Amygdala (tissue), 56 donors: Measurements from ENCODE around the gene GLRA1.
A peak's percentile ranks its signal among the peaks of the same experiment; 100 is the strongest.

Source experiments
- DNase-seq, 56 donors: peaks; one replicate each; lab custom pipeline; 2025; lab: John Stamatoyannopoulos, UW

Gene GLRA1

DNA sequence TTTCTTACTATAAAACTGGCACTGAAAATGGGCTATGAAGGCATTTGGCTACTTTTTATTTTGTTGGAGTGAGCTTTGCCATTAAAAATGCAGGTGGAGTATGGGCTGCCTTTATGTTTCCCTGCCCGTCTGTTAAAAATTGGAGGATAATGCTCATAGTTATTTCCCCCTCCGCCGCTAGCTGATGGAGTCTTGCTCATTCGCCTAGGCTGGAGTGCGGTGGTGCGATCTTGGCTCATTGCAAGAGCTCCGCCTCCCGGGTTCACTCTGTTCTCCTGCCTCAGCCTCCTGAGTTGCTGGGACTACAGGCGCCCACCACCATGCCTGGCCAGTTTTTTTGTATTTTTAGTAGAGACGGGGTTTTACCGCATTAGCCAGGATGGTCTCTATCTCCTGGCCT, 144.3 kb downstream of the GLRA1 start:
- DNase-seq = no peak

DNA sequence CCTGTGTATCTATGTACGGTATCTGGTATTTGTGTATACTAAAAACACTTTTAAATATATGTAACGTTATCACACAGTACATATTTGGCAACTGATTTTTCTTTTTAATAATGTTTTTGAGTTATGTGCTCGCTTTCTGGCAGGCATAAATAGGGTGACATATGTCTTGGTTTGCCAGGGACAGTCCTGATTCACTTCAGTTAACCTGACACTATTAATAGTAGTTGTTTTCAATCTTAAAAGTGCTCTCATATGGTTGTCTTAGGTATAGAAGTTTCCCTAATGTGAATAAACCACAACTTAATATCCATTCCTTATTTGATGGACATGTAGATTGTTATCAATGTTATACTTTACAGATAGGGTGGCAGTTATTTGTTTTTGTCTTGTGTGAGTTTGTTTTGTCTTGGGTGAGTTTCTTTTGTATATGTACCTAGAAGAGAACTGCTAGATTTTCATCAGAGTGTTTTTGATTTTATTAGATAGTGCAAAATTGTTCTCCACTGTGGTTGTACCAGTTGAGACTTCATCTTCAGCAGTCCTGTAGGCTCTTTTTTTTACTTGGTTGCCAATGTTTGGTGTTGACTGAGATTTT, 145.0 kb downstream of the GLRA1 start:
- no peak for DNase-seq

DNA sequence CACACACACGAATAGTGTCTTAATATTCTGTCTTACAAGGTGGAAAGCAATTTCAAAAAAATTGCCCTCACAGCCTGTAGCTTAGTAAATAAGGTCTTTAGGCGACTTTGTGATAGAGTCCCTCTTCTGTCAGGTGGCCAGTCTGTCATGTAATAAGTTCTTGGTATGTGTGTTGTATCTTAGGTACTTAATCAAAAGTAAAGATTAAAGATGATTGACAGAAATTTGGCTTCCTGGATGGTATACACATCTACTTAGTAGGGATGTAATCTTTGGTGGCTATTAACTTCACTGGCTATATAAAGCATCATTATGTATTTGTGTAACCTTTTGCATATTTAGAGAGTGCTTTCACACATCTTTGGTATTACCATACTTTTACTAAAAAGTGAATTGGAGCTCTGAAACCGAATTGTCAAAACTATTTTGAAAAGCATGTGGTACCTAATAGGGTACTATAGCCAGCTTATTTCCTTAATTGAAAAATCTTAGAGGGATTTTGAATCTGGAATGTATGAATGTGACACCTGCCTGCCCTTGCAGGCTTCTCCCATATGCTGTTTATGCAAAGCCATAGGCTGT, 149.5 kb downstream of the GLRA1 start:
- no peak for DNase-seq

DNA sequence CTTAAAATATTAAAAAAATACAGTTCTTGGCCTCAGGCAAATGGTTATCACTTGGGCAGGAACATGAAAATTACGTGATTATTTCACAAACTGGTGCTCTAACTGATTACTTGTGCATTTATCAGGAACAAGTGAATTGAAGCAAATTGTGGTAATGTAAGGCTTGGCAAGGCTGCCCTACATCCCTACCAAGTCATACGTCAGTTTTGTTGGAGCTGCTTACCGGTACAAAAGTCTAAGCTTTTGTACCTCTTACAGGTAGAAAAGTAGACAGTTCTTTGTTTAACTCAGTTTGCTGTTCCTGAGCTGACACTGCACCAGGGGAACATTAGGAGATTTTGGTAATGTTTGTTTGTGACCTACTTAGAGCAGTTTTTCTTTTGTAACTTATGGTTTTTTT, 150.7 kb downstream of the GLRA1 start:
- DNase-seq = no peak

DNA sequence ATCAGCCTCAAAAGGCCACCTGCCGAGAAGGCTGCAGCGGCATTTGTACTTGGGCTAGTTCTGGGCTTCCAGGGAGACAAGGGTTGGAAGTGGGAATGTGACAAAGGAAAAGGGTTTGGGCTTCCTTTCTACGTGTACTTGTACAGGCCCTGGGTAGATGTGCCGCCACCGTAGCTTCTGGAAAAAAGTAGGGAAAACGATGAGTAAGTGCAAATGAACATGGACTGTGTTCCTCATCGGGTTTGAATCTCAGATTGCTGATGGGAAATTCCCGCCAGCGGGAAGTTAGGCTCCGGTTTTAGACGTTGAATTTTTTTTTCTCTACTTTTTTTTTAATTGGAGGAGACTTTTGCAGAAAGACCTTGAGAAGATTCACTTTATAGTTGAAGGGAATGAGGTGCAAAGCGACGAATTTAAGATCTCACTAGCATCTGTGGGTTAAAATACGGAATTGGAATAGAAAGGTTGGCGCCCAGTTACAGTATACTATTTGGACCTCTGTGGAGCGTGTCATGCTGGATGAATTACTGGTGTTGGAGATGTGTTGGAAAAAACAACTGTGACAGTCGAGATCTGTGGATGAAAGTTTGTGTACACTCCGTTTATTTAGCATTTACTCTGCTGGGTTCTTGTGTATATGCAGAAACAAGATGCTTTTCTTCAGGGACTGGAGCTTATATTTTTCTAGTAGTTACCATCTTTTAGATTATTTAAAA, 151.6 kb downstream of the GLRA1 start:
- DNase-seq = peak in 6 of 56 donors; percentile 11 to 55 (median 42)
